DND-41 (cell line): ENCODE data around the gene SMIM44.
"Not testable (repeated sequence)": the region's sequence is repeated elsewhere in the genome, so short reads cannot be mapped to it uniquely, and the experiment has no call there.

Source experiments
- ATAC-seq: fragments of 200-7000 bp; cut with Tn5 transposase; 3 replicates; pipeline ENCODE4 v1.9.1; 2021; ENCODE audit warnings: low read depth; ENCODE audit not compliant: insufficient read depth
- DNase-seq: peaks from one replicate; pipeline ENCODE4 v3.0.0-alpha.2; 2020
- H2AFZ ChIP-seq: 2 replicates; pipeline ENCODE4 v1.6.0; 2012; ENCODE audit warnings: low read depth, low read length
- H3K27ac ChIP-seq: 2 replicates; pipeline ENCODE4 v1.5.1; 2012; ENCODE audit warnings: low read length, inconsistent platforms
- H3K27me3 ChIP-seq: fragments of 200-600 bp; sonication (generic); 2 replicates; pipeline ENCODE4 v1.6.0; 2012; ENCODE audit warnings: low read length, mild to moderate bottlenecking, inconsistent platforms; ENCODE audit not compliant: insufficient read depth, poor library complexity
- H3K36me3 ChIP-seq: 2 replicates; pipeline ENCODE4 v1.5.1; 2012; ENCODE audit warnings: low read length, inconsistent platforms; ENCODE audit not compliant: insufficient read depth
- H3K4me1 ChIP-seq: 2 replicates; pipeline ENCODE4 v1.5.1; 2012; ENCODE audit warnings: mild to moderate bottlenecking, low read length; ENCODE audit not compliant: insufficient read depth
- H3K4me2 ChIP-seq: 2 replicates; pipeline ENCODE4 v1.6.0; 2012; ENCODE audit warnings: mild to moderate bottlenecking, moderate library complexity, low read length, inconsistent platforms; ENCODE audit not compliant: insufficient read depth
- H3K4me3 ChIP-seq, 2 experiments: fragments of 200-600 bp in 1 of 2; shearing (Covaris generic) in 1 of 2; 2 replicates each; pipeline ENCODE4 v1.5.1; 2012 to 2016; ENCODE audit warnings: inconsistent platforms in 2 of 2, low read length in 2 of 2, mild to moderate bottlenecking in 2 of 2, low read depth in 1 of 2, moderate library complexity in 1 of 2
- H3K79me2 ChIP-seq: 2 replicates; pipeline ENCODE4 v1.6.0; 2012; ENCODE audit warnings: low read length, inconsistent platforms; ENCODE audit not compliant: insufficient read depth
- H3K9ac ChIP-seq: 2 replicates; pipeline ENCODE4 v1.6.0; 2012; ENCODE audit warnings: low read depth, mild to moderate bottlenecking, inconsistent platforms, low read length, moderate library complexity
- H3K9me3 ChIP-seq: 2 replicates; pipeline ENCODE4 v1.5.1; 2012; ENCODE audit warnings: low read length, moderate library complexity, mild to moderate bottlenecking, inconsistent platforms; ENCODE audit not compliant: insufficient read depth, severe bottlenecking
- H4K20me1 ChIP-seq: 2 replicates; pipeline ENCODE4 v1.6.0; 2012; ENCODE audit warnings: low read length; ENCODE audit not compliant: insufficient read depth
- EZH2 ChIP-seq: IDR thresholded peaks from 3 replicates; pipeline ENCODE4 v1.6.1; 2012; ENCODE audit warnings: borderline replicate concordance, low read depth, mild to moderate bottlenecking, moderate library complexity, low read length, inconsistent platforms; ENCODE audit not compliant: severe bottlenecking
- TF ChIP-seq, protein P1 (sequence below): IDR thresholded peaks from 2 replicates; pipeline ENCODE4 v1.5.1; 2012; ENCODE audit warnings: borderline replicate concordance, low read length, moderate library complexity, mild to moderate bottlenecking; ENCODE audit not compliant: poor library complexity, severe bottlenecking; ENCODE audit errors: extremely low read depth

The SMIM44 gene

DNA sequence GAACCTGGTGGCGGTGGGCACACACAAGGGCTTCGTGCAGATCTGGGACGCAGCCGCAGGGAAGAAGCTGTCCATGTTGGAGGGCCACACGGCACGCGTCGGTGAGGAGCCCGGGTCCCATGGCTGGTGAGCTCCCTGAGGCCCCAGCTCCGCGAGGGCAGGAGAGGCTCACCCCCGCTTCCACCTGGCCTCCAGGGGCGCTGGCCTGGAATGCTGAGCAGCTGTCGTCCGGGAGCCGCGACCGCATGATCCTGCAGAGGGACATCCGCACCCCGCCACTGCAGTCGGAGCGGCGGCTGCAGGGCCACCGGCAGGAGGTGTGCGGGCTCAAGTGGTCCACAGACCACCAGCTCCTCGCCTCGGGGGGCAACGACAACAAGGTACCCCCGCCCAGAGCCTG, 48.5 kb upstream of the SMIM44 start:
- Histone ChIP-seq H3K9me3 (no peaks in the 10 kb centered on the region), H3K79me2 (no peaks in the 10 kb centered on the region), H3K27me3 (no peaks in the 10 kb centered on the region), H4K20me1 (peaks cover 41% of the 10 kb centered on the region), H3K36me3 (peaks cover 90% of the 10 kb centered on the region), H3K4me1 (no peaks in the 10 kb centered on the region), H2AFZ (no peak overlapping the region), H3K27ac (no peak overlapping the region), H3K4me3 (no peak overlapping the region), H3K9ac (no peak overlapping the region), H3K4me2 (no peak overlapping the region)
- ATAC-seq (no peak), DNase-seq (no peak)
- TF ChIP-seq, protein P1, sequence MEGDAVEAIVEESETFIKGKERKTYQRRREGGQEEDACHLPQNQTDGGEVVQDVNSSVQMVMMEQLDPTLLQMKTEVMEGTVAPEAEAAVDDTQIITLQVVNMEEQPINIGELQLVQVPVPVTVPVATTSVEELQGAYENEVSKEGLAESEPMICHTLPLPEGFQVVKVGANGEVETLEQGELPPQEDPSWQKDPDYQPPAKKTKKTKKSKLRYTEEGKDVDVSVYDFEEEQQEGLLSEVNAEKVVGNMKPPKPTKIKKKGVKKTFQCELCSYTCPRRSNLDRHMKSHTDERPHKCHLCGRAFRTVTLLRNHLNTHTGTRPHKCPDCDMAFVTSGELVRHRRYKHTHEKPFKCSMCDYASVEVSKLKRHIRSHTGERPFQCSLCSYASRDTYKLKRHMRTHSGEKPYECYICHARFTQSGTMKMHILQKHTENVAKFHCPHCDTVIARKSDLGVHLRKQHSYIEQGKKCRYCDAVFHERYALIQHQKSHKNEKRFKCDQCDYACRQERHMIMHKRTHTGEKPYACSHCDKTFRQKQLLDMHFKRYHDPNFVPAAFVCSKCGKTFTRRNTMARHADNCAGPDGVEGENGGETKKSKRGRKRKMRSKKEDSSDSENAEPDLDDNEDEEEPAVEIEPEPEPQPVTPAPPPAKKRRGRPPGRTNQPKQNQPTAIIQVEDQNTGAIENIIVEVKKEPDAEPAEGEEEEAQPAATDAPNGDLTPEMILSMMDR, result no peak
- TF ChIP-seq EZH2, result no peak

DNA sequence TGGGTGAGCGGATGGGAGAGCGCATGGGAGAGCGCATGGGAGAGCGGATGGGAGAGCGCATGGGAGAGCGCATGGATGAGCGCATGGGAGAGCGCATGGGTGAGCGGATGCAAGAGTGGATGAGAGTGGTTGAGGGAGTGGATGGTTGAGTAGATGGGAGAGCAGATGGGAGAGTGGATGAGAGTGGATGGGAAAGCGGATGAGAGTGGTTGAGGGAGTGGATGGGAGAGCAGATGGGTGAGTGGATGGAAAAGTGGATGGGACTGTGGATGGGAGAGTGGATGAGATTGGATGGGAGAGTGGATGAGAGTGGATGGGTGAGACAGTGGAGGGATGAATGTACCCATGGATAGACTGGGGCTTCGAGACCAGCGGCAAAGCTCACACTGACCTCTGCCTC, 47.1 kb upstream of the SMIM44 start:
- no peak overlapping the region for H3K4me3 ChIP-seq
- TF ChIP-seq EZH2, result no peak
- peaks cover 38% of the 10 kb centered on the region for H4K20me1 ChIP-seq
- no peaks in the 10 kb centered on the region for H3K4me1 ChIP-seq
- H3K4me2 ChIP-seq, result no peak overlapping the region
- DNase-seq, result no peak
- no peaks in the 10 kb centered on the region for H3K79me2 ChIP-seq
- H2AFZ ChIP-seq, result no peak overlapping the region
- no peaks in the 10 kb centered on the region for H3K27me3 ChIP-seq
- H3K9ac ChIP-seq, result no peak overlapping the region
- H3K36me3 ChIP-seq, result peaks cover 89% of the 10 kb centered on the region
- H3K27ac ChIP-seq, result no peak overlapping the region
- no peak for ATAC-seq
- H3K9me3 ChIP-seq, result no peaks in the 10 kb centered on the region

DNA sequence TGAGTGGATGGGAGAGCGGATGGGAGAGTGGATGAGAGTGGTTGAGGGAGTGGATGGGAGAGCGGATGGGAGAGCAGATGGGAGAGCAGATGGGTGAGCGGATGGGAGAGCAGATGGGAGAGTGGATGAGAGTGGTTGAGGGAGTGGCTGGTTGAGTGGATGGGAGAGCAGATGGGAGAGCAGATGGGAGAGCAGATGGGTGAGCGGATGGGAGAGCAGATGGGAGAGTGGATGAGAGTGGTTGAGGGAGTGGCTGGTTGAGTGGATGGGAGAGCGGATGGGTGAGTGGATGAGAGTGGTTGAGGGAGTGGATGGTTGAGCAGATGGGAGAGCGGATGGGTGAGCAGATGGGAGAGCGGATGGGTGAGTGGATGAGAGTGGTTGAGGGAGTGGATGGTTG, 46.1 kb upstream of the SMIM44 start:
- H3K27ac ChIP-seq, H3K79me2 ChIP-seq, H3K27me3 ChIP-seq, H3K9me3 ChIP-seq, ATAC-seq, H3K4me1 ChIP-seq, H2AFZ ChIP-seq, H3K4me2 ChIP-seq, H3K4me3 ChIP-seq, DNase-seq, H3K9ac ChIP-seq: not testable (repeated sequence)
- H3K36me3 ChIP-seq, result peaks cover 87% of the 10 kb centered on the region
- peaks cover 35% of the 10 kb centered on the region for H4K20me1 ChIP-seq

DNA sequence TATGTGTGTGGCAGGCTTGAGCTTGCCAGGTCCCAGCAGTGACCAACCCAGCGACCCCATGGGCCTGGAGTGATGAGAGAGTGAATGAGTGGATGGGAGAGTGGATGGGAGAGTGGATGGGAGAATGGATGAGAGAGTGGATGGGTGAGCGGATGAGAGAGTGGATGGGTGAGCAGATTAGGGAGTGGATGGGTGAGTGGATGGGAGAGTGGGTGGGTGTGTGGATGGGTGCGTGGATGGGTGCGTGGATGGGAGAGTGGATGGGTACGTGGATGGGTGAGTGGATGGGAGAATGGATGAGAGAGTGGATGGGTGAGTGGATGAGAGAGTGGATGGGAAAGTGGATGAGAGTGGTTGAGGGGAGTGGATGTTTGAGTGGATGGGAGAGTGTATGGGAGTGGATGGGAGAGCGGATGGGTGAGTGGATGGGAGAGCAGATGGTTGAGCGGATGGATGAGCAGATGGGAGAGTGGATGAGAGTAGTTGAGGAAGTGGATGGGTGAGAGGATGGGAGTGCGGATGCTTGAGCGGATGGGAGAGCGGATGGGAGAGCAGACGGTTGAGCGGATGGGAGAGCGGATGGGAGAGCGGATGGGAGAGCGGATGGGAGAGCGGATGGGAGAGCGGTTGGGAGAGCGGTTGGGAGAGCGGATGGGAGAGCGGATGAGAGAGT, 45.4 kb upstream of the SMIM44 start:
- no peak for ATAC-seq
- no peak overlapping the region for H3K9ac ChIP-seq
- no peaks in the 10 kb centered on the region for H3K27me3 ChIP-seq

More for the DNA sequence above, 45.4 kb upstream of the SMIM44 start:
- TF ChIP-seq, protein P1, result no peak
- no peak for TF ChIP-seq EZH2
- no peak for DNase-seq
- H3K36me3 ChIP-seq, result peaks cover 87% of the 10 kb centered on the region
- no peak overlapping the region for H3K4me2 ChIP-seq
- no peaks in the 10 kb centered on the region for H3K4me1 ChIP-seq
- peaks cover 40% of the 10 kb centered on the region for H4K20me1 ChIP-seq
- no peak overlapping the region for H2AFZ ChIP-seq
- H3K79me2 ChIP-seq, result peaks cover 2% of the 10 kb centered on the region
- no peak overlapping the region for H3K4me3 ChIP-seq
- no peak overlapping the region for H3K27ac ChIP-seq
- H3K9me3 ChIP-seq, result no peaks in the 10 kb centered on the region
